ENCODE data around the gene C5.
A peak's percentile ranks its signal among the peaks of the same experiment; 100 is the strongest.
"Not testable (repeated sequence)": the region's sequence is repeated elsewhere in the genome, so short reads cannot be mapped to it uniquely, and the experiment has no call there.

Gene C5

DNA sequence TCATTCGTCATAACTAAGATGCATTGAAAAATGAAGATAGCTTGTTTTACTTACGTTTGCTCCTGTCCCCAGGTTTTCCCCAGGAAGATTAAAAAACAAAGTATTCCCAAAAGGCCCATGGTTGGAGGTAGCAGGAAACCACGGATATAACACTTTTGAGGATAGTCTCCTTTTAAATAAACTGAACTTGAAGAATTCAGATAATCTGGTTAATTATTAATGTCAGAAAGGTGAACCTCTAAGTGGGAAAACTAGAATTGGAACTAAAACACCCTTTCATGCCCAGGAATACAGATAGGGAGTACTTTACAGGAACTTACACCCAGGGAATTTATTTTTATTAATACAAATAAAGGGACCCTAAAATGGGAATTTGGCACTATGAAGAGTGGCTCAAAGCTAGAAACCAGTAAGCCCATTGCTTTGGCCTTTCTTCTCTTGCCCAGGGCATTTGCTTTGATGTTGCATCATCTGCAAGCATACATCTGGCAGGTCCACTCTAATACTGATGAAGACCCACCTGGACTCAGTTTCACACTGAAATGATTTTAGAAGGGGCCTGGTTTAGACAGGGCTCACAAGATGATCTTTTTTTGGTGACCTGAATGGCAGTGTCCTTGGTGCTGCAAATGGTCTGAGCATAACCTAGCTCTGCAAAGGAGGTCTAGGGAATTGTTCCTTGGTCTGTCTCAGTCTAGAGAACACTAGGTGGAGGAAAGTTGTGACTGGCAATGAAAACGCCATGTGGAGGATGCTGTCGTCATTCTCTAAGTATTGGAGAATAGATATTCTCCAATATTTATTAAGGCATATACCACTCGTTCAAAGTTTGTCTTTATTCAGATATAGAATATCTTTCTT, at the start of gene C5:
Gene C5, minus strand, starts transcription at position 148 of the 861 bp plus-strand sequence. Its CDS starts 29 bp downstream, at position 119.
- DNase-seq (ENCODE audit: low read depth in 2 of 2, low spot score in 1 of 2), result no peak

DNA sequence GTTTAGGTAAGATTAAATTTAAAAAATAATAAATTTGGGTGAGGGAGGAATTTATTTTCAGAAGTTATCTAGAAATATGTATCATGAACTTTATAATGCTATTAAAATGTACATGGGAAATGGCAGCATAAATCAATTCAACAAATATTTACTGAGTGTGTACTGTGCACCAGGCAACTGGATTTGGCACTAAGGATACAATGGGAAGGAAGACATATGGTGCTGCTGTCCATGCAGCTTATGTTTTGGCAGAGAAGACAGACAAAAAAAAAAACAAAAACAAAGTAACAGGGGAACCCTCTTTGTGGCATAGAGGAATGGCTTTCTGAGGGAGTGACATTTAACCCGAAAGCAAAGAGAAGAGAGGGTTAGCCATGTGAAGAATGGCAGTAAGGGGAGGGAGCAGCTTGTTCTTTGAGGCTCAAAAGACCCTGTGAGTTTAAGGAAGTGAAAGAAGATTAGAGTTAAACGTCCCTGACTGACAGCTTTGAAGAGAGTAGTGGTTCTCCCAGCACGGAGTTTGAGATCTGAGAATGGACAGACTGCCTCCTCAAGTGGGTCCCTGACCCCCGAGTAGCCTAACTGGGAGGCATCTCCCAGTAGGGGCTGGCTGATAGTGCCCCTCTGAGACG, 48.6 kb upstream of the C5 start:
- DNase-seq (ENCODE audit: low read depth in 2 of 2, low spot score in 1 of 2), result no peak

DNA sequence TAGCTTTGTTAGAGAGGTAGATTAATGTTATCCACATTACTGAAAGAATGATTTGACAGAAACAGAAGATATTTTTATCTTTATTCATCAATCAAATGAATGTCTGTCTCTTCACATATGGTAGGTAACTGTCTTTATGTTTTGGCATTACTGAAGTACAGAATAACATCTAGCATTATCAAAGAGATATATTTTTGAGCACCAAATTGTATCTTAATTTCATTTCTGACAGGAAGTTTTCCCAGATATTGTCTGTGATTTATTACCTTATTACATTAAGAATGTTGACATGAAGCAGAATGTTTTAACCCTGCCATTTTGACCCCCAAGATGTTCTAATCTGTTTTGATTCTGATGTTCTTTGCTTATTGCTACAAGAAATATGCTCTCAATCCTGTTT, 45.0 kb upstream of the C5 start:
- DNase-seq (ENCODE audit: low read depth in 2 of 2, low spot score in 1 of 2), result no peak

DNA sequence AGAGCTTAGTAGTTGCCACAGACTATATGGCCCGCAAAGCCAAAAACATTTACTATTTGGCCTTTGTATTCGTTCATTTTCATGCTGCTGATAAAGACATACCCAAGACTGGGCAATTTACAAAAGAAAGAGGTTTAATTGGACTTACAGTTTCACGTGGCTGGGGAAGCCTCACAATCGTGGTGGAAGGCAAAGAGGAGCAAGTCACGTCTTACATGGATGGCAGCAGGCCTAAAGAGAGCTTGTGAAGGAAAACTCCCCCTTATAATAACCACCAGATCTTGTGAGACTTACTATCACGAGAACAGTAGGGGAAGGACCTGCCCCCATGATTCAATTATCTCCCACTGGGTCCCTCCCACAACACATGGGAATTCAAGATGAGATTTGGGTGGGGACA, 40.7 kb upstream of the C5 start:
- not testable (repeated sequence) for DNase-seq (ENCODE audit: low read depth in 2 of 2, low spot score in 1 of 2)

DNA sequence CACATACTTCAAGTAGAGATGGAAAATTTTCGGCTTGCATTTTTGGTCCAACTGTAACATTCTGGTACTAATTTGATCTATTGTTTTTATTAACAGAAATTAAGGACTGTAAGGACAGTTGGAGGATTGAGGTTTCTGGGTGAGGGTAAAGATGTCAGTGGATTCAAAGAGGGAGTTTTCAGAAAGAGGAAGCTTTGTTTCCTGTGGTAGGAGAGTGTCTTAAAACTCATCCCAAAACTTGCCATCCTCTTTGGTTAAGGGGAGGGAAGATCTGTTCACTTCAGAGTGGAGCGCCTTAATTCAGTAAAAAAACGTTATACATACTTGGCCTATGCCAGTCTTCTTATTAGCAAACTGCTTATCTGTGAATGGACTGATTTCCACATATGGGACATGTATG, 38.5 kb upstream of the C5 start:
- no peak for DNase-seq (ENCODE audit: low read depth in 2 of 2, low spot score in 1 of 2)

DNA sequence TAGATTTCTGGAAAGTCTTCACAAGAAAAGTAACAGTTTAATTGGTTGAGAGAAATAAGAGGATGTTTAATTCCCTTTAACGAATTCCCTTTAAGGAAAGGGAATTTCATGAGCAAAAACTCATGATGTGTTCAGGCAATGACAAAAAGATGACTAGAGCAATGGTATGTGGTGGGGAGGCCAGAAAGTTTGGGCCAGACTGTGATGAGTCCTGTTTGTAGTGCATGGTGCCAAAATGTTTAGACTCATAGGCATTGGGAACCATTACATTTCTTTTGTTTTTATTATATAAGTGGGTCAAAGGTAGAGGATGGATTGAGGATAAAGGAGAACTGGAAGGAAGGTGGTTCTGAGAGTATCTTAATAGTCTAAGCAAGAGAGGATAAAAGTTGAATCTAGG, 35.6 kb upstream of the C5 start:
- DNase-seq (ENCODE audit: low read depth in 2 of 2, low spot score in 1 of 2), result no peak

DNA sequence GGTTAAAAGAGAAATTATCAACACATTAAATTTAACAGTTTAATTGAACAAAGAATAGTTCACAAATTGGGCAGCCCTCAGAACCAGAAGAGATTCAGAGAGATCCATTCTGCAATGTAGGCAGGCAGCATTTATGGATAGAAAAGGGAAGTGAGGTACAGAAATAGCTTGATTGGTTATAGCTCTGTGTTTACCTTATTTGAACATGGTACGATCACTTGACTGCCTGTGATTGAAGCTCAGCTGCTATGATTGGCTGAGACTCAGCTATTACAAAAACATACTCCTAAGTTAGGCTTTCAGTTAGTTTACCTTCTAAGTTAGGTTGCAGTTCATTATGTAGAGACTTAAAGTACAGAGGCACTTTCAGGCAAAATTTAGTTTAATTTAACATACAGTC, 32.0 kb upstream of the C5 start:
- no peak for DNase-seq (ENCODE audit: low read depth in 2 of 2, low spot score in 1 of 2)

DNA sequence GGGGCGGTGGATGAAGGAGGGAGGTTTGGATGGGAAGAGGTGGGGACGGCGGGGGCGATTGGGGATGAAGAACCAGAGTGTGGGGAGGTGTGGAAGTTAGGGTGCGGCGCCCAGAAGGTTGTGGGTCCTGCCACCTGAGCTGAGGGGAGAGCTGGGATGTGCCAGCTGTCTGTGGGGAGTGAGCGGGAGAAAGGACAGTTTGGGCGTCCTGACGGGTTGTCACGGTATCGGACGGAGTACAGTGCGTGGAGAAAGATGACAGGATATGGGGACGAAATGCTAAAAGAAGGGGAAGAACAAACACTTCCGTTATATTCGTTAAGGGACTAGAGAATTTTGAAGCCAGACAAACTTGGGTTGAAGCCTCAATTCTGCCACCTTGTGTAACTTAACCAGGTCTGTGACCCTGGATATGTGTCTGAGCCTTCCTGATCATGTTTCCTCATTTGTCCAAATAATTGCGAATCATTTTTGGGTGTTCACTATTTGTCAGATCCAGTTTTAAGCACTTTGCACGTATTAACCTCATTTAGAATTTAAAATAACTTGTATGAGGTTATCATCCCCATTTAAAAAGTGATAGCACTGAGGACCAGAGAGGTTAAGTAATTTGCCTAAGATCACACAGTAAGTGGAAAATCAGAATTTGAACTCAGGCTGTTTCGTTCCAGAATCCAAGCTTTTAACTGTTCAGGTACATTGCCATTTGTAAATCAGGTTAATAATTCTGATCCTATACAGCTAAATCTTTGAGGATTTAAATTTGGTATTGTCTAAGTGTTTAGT, 25.4 kb upstream of the C5 start:
- DNase-seq (ENCODE audit: low read depth in 2 of 2, low spot score in 1 of 2), result peak in 1 of 2 donors; percentile 2

DNA sequence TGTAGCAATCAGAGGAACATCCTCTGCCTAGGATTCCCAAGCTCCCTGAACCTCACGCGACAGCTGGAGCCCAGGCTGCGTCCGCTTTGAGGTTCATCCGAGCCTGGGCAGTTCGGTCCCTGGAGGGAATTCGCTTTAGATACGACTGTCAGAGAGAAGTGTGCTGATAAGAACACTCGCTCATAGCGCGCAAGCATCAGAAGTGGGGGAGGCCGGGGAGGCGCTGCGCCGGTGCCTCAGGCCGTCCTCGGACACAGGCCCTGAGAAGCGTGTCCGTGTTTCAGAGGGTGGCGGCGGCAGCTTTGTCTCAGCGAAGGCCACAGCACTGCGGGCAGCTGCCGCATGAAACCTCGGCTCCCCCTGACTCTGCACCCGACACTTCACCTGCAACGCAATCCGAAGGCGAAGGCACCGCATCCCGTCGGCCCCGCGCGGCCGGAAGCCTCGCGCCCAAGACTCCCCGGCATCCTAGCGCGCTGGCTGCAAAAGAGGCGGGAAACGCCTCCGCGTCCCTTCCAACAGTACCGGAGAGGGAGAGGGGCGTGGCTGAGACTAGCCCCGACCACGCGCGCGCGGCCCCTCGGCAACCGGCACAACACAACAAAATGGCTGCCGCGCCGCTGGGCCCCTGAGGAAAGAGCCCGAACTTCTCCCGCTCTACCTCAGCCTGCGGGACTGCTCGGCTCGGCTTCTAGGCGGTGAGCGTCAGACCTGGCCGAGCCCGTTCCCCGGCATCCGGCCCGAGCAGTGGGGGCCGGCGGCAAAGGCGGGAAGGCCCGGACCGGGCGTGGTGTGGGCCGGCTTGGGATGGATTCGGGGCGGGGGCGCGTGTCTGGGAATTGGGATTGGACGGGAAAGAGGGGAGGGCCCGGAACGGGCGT, 24.5 kb upstream of the C5 start, which contains the start of gene CNTRL:
Gene CNTRL, plus strand, starts transcription at position 586 of the 881 bp plus-strand sequence. CDS start 13,372 bp downstream, outside the sequence.
- DNase-seq (ENCODE audit: low read depth in 2 of 2, low spot score in 1 of 2), result peak; percentile 71

DNA sequence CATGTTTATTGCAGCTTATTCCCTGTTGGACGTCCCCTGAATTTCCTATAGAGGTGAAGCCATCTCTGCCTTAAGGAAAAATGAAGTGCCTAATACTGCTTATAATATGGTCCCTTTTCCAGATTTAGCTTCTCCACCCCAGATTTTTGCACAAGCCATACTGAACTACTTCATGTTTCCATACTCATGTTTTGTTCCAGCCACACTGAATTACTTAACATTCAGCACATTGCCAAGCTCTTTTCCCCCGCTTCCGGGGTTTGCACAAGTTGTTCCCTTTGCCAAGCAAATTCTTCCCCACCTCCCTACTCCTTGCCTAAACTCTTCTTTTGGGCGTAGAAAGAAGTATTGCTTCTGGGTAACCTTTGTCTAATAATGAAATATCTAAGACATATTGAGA, 23.0 kb upstream of the C5 start:
- no peak for DNase-seq (ENCODE audit: low read depth in 2 of 2, low spot score in 1 of 2)

DNA sequence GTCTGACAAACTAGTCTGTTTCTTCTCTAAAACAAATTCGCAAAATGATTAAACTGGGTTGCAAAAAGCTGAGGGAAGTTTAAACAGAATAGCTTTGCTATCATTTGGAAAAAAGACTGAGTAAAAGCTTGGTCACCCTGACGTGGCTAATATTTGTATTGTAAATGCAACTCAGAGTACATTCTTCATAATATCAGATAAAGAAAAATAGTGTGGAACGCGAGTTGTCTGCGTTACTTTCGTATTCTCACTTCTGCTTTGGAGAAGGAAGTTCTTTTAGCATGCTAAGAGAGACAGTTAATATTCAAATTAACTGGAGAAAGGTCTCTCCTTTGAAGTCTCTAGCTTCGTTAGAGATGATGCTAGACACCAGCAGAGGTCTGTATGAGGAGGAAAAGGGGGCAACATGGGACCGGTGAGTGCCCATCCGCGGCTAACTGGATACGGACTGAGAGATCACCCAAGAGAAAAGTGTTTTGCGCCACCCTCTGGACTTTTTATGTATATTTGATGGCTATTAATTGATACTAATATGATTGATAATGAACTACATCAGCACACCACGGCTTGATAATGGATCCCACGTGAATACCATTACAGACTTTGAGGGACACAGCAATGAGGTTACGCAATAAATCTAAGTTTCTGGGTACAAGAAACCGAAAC, 21.8 kb upstream of the C5 start:
- DNase-seq (ENCODE audit: low read depth in 2 of 2, low spot score in 1 of 2), result no peak

DNA sequence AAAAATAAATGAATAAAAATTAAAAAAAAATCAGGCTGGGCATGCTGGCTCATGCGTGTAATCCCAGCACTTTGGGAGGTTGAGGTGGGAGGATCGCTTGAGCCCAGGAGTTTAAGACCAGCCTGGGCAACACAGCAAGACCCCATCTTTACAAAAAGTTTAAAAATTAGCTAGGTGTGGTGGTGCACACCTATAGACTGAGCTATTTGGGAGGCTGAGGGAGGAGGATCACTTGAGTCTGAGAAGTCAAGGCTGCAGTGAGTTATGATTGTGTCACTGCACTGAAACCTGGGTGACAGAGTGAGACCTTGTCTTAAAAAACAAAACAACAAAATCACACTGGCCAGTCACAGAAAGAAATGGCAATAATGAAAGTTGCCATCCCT, 21.3 kb upstream of the C5 start:
- DNase-seq (ENCODE audit: low read depth in 2 of 2, low spot score in 1 of 2), result no peak

DNA sequence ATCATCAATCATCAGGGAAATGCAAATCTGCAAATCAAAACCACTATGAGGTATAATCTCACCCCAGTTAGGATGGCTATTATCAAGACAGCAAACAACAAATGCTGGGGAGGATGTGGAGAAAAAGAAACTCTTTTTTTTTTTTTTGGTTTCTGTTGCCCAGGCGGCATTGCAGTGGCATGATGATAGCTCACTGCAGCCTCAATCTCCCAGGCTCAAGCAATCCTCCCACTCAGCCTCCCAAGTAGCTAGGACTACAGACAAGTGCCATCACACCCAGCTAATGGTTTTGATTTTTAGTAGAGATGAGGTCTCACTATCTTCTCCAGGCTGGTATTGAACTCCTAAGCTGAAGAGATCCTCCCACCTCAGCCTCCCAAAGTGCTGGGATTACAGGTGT, 19.3 kb upstream of the C5 start:
- no peak for DNase-seq (ENCODE audit: low read depth in 2 of 2, low spot score in 1 of 2)

DNA sequence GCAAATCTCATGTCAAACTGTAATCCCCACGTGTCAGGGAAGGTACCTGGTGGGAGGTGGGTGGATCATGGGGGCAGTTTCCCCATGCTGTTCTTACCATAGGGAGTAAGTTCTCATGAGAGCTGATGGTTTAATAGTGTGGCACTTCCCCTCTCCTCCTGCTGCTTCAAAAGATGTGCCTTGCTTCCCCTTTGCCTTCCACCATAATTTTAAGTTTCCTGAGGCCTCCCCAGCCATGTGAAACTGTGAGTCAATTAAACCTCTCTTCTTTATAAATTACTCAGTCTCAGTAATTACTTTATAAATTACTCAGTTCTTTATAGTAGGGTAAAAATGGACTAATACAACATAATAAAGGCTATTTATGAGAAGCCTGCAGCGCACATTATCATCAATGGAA, 17.6 kb upstream of the C5 start:
- no peak for DNase-seq (ENCODE audit: low read depth in 2 of 2, low spot score in 1 of 2)

DNA sequence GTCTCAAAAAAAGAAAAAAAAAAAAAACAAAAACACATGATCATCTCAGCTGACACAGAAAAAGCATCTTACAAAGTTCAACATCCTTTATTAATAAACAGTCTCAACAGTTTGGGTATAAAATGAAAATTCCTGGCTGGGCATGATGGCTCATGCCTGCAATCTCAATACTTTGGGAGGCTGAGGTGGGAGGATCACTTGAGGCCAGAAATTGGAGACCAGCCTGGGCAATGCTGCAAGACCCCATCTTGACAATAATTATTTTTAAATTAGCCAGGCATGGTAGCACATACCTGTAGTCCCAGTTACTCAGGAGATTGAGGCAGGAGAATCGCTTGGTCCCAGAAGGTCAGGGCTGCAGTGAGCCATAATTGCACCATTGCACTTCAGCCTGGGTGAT, 16.8 kb upstream of the C5 start:
- DNase-seq (ENCODE audit: low read depth in 2 of 2, low spot score in 1 of 2), result no peak

DNA sequence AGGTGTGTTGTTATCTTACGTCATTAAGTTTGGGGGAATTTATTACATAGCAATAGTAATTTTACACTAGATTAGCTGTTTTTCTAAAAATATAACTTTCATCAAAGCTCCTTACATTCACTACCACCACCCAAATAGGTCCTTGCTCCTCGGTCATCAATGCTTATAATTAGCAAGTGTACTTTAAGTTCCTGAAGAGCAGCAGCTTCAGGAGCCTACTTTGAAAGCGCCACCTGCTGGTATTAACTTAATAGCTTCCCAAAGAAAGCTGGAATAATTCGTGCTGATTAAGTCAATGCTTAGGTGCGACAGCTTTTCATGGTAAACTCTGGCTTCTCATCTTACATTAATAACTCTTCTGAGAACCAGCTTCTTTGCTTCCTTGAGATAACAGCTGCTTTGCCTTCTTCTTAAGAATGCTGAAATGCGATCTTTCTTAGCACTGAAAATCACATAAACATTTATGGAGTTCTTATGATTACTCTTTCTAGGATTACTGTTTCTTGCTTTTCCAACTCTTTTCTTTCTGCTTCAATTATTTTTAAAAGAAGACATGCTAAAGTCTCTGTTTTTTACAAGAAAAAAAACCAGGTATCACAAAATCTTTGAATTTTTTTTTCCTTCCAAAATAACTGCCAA, 10.0 kb upstream of the C5 start:
- DNase-seq (ENCODE audit: low read depth in 2 of 2, low spot score in 1 of 2), result no peak

DNA sequence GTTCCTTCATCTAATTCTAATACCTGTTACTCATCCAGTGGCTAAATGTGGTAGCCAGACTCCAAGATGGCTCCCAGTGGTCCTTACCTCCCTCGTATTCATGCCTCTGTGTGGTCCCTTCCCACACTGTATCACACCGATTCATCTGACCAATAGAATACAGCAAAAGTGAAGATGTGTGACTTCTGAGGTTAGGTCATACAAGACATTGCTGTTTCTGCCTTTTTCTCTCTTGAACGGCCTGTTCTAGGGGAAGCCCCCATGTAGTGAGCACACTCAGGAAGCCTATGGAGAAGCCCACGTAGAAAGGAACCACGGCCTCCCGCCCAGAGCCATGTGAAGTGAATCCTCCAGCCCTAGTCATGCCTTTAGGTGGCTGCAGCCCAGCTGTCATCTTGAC, 9.4 kb upstream of the C5 start:
- no peak for DNase-seq (ENCODE audit: low read depth in 2 of 2, low spot score in 1 of 2)

DNA sequence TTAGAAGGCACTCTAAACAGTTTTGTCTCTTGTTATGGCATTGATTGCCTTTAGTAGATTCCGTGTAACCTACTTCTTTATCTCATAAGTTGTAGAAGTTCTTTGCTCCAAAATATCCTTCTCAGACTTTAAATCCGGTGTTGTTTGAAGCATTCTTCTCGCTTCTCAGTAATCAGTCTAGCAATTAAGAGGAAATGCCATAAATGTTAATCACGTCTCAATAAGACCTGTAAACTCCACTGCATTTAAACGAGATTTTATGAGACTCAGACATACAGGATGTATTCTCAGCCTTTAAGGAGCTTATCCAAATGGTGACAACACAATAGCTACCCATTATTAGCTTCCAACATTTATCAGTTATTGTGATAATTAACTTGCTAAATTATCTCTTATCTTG, 7.7 kb upstream of the C5 start:
- DNase-seq (ENCODE audit: low read depth in 2 of 2, low spot score in 1 of 2), result no peak

DNA sequence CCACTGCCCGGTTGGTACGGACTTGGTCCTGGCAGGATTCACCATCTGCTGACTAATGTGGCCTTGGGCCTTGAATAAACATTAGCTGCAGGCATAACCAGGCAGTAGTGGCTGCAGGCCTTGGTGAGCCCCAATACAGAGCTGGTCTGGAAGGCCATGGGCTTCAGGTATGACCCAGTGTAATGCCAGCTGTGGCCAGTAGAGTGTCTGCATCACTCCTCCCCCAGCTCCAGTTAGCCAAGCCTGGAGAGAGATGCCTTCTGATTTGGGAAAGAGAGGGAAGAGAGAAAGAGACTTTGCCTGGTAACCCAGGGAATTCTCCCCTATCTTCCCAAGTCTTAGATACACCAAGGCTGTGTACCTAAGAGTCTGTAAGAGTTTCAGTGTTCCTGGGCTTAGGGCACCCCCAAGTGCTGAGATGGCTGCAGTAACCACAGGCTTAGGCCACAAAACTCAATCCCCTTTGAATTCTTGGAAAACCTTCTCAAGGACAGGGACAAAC, 5.6 kb upstream of the C5 start:
- DNase-seq (ENCODE audit: low read depth in 2 of 2, low spot score in 1 of 2), result no peak

DNA sequence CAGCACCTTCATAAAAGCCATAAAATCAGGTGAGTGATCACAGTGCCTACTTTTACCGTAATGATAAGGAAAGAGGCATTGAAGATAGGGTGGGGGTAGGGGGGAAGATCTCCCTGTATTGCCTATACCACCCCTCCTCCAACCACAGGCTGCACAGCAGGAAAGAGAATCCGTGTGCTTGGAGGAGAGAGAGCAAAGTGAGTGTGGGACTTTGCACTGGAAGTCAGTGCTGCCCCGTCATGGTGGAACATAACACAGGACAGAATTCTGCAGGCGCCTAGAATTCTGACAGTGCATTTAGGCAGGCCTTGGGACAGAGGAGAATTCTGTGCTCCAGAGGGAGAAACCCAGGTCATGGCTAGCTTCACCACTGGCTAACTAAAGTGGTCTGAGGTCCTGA, 3.5 kb upstream of the C5 start:
- no peak for DNase-seq (ENCODE audit: low read depth in 2 of 2, low spot score in 1 of 2)

Measured in stimulated activated CD8-positive, alpha-beta memory T cell treated with anti-CD3 and anti-CD28 coated beads, Interleukin-4, amount 100 ng/mL, for 4 hours (primary cell).